Activated naive CD4-positive, alpha-beta T cell treated with anti-CD3 and anti-CD28 coated beads for 36 hours (primary cell): ENCODE data around the gene ZCCHC7. TPM values are rescaled to one million over a fixed set of nuclear protein-coding genes. Genes with fewer than 3 reads are reported as not detected.
"Not testable (repeated sequence)": the region's sequence is repeated elsewhere in the genome, so short reads cannot be mapped to it uniquely, and the experiment has no call there.

Source experiments
- CTCF ChIA-PET: fragments of 350-600 bp; sonication (Branson Sonifier 250); formaldehyde crosslinking; loops from one replicate; lab custom pipeline; 2021; ENCODE audit warnings: antibody characterized with exemption; lab: Charles Lee
- DNase-seq: peaks from one replicate; pipeline ENCODE4 v3.0.0-alpha.2; 2020
- H3K27ac Mint-ChIP-seq: one replicate; pipeline ENCODE4 v1.8.0; 2021; ENCODE audit warnings: mild to moderate bottlenecking, mixed read lengths
- H3K27me3 Mint-ChIP-seq: one replicate; pipeline ENCODE4 v1.8.0; 2021; ENCODE audit warnings: low read depth, mixed read lengths
- H3K36me3 Mint-ChIP-seq: one replicate; pipeline ENCODE4 v1.8.0; 2021; ENCODE audit warnings: low read depth, mixed read lengths
- H3K4me1 Mint-ChIP-seq: one replicate; pipeline ENCODE4 v1.8.0; 2021; ENCODE audit warnings: low read depth, mixed read lengths
- H3K4me3 Mint-ChIP-seq: one replicate; pipeline ENCODE4 v1.8.0; 2021; ENCODE audit warnings: mild to moderate bottlenecking, moderate library complexity, mixed read lengths
- H3K9me3 Mint-ChIP-seq: one replicate; pipeline ENCODE4 v1.8.0; 2021; ENCODE audit warnings: mixed read lengths
- intact Hi-C: fragments of 100-400 bp; cut with micrococcal nuclease; formaldehyde crosslinking; loops from one replicate; pipeline ENCODE4 v1.15.1; 2023
- total RNA-seq, 2 experiments: library from RNA; stranded (reverse); gene quantifications; one replicate each; pipeline ENCODE4 v1.2.3, GENCODE V29; 2021

Gene ZCCHC7
- 10 to 100 TPM; 28.8 to 29.1 TPM for total RNA-seq

DNA sequence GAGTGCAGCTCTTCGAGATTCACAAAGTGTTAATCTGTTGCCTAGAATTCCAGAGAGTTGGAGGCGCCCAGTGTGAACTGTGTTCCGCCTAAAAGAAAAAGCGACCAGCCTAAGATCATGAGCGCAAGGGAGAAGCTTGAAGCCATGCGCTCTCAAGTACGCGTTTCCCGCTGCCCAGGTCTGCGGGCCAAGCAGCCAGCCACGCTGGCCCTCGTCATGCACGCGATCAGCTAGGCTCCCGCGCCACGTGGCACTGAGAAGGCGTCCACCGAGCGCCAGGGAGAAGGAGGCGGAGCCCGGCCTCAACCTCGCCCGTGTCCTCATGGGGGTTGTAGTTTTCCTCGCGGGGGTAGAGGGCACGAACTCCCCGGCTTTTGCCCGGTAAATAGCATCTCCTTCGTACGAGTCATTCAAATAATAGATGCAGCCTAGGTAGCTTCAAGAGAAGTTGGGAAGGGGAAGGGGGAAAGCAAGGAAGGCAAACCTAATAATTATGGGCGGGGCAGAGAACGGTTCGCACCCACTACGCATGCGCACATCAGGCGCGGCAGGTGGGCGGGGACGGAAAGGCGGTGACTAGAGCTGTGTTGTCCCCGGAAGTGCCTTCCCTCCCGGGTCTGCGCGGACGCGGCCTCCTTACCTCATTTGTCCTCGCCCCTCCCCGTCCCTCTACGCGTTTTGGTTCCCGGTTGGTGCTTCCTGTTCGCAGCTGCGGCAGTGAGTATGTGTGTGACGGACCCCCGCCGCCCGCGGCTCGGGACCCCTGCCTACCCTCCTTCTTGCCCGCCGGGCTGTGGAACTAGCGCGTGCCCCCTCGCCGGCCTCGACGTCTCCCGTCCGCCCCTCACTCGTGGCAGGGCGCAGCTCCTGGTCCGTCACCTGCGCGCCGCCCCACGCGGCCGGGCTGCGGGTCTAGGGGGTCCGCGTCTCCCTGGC lies at the start of gene ZCCHC7:
ZCCHC7 (plus strand) TSS at position 668 of the 936 bp plus-strand sequence.
- CTCF ChIA-PET, result interaction anchor here (1.4 kb wide), 1 partner anchor 83 kb away, joined by 4 read pairs; no protein-coding TSS in a partner anchor
- Mint-ChIP-seq H3K9me3 (peaks cover 6% of the 10 kb centered on the region), H3K4me3 (peak within 1 kb of the TSS; percentile 94), H3K27me3 (no peaks in the 10 kb centered on the region), H3K4me1 (peaks cover 35% of the 10 kb centered on the region), H3K27ac (peak within 1 kb of the TSS; percentile 96), H3K36me3 (peaks cover 6% of the 10 kb centered on the region)
- peak; percentile 98 for DNase-seq
- intact Hi-C loops, result loop anchor here (1.0 to 5.0 kb wide), 11 partner anchors 41 to 353 kb away; partner anchors contain the start of genes PAX5 and ZBTB5

DNA sequence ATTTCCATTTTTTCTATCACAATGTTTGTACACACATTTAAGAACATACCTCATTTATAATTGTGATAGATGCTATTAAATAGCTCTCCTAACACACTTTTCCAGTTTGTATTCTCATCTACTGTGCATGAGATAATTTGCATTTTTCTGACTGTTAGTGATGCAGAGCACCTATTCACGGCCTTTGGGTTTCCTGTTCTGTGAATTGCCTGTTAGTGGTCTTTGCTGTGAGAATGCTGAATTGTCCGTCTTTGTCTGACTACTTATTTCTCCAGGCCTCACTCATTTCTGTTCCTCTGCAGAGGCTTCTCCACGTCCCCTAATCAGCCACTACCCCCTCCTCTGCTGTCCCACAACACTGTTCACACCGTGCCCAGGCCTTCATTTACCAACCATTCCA lies 45.6 kb upstream of the ZCCHC7 start:
- H3K4me1 Mint-ChIP-seq, DNase-seq, CTCF ChIA-PET, H3K9me3 Mint-ChIP-seq, H3K36me3 Mint-ChIP-seq, H3K4me3 Mint-ChIP-seq, H3K27me3 Mint-ChIP-seq, H3K27ac Mint-ChIP-seq: not testable (repeated sequence)
- intact Hi-C loops, result loop anchor here (5.0 kb wide), 1 partner anchor 123 kb away; no protein-coding TSS in a partner anchor

DNA sequence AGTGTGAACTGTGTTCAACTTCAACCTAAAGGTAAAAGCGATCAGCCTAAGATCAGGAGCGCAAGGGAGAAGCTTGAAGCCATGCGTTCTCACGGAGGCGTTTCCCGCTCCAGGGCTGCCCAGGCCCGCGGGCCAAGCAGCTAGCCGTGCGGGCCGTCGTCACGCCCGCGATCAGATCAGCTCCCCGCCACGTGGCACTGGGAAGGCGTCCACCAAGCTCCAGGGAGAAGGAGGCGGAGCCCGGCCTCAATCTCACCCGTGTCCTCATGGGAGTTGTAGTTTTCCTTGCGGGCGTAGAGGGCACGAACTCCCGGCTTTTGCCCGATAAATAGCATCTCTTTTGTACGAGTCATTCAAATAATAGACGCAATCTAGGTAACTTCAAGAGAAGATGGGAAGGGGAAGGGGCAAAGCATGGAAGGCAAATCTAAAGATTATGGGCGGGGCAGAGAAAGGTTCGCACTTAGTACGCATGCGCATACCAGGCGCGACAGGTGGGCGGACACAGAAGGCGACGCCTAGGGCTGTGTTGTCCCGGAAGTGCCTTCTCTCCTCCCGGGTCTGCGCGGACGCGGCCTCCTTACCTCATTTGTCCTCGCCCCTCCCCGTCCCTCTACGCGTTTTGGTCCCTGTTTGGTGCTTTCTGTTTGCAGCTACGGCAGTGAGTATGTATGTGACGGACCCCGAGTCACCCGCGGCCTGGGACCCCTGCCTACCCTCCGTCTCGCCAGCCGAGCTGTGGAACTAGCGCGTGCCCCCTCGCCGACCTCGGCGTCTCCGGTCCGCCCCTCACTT lies 40.8 kb upstream of the ZCCHC7 start:
- Mint-ChIP-seq H3K27me3 (no peaks in the 10 kb centered on the region), H3K4me3 (peak overlapping the region; percentile 89), H3K27ac (peak overlapping the region; percentile 95), H3K9me3 (no peaks in the 10 kb centered on the region), H3K4me1 (peaks cover 39% of the 10 kb centered on the region), H3K36me3 (peaks cover 3% of the 10 kb centered on the region)
- DNase-seq, result peak; percentile 95
- intact Hi-C loops, result loop anchor here (1.0 to 5.0 kb wide), 8 partner anchors 41 to 513 kb away; partner anchors contain the start of genes TOMM5, ZBTB5 and ZCCHC7
- CTCF ChIA-PET, result interaction anchor here (0.7 to 1.3 kb wide), 3 partner anchors 25 to 222 kb away, joined by 3 to 4 read pairs (median 3); no protein-coding TSS in a partner anchor

DNA sequence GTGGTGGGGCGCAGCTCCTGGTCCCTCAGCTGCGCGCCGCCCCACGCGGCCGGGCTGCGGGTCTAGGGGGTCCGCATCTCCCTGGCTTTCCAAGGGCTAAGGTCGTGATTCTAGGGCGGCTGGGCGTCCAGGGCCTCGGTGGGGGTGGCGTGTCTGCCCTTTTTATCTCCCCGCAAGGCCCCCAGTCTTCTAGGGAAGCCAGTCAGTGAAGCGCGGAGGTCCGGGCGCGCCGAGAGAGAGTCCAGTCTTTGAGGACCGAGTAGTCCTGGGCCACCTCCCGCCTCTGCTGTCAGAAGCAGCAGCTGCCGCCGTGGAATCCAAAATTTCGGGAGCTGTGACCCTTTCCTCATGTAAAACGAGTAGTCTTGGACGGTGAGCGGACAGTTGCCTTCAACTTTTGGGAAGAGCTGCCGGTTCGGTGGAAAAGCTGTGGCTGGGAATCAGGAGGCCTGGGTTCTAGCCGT lies 40.2 kb upstream of the ZCCHC7 start:
- not testable (repeated sequence) for H3K9me3 Mint-ChIP-seq, H3K27me3 Mint-ChIP-seq, H3K36me3 Mint-ChIP-seq
- Mint-ChIP-seq H3K4me3 (peak overlapping the region; percentile 89), H3K27ac (peak overlapping the region; percentile 95), H3K4me1 (peaks cover 44% of the 10 kb centered on the region)
- CTCF ChIA-PET, result interaction anchor here (0.6 to 1.3 kb wide), 7 partner anchors 24 to 221 kb away, joined by 3 to 5 read pairs (median 3); no protein-coding TSS in a partner anchor
- peak; percentile 15 for DNase-seq
- intact Hi-C loops, result loop anchor here (5.0 kb wide), 2 partner anchors 107 to 512 kb away; partner anchors contain the start of gene TOMM5

DNA sequence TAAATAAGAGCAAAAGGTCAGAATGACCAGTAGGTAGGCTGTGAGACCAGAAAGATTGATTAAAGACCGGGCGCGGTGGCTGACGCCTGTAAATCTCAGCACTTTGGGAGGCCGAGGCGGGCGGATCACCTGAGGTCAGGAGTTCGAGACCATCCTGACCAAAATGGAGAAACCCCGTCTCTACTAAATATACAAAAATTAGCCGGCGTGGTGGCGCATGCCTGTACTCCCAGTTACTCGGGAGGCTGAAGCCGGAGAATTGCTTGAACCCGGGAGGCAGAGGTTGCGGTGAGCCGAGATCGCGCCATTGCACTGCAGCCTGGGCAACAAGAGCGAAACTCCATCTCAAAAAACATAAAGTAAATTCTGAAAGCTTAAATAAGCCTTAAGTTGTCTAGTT lies 38.9 kb upstream of the ZCCHC7 start:
- H3K27me3 Mint-ChIP-seq, H3K27ac Mint-ChIP-seq, DNase-seq, H3K4me3 Mint-ChIP-seq, CTCF ChIA-PET, H3K9me3 Mint-ChIP-seq: not testable (repeated sequence)
- intact Hi-C loops, result loop anchor here (5.0 kb wide), 2 partner anchors 106 to 511 kb away; partner anchors contain the start of gene TOMM5
- H3K4me1 Mint-ChIP-seq, result peaks cover 48% of the 10 kb centered on the region
- H3K36me3 Mint-ChIP-seq, result peaks cover 12% of the 10 kb centered on the region

DNA sequence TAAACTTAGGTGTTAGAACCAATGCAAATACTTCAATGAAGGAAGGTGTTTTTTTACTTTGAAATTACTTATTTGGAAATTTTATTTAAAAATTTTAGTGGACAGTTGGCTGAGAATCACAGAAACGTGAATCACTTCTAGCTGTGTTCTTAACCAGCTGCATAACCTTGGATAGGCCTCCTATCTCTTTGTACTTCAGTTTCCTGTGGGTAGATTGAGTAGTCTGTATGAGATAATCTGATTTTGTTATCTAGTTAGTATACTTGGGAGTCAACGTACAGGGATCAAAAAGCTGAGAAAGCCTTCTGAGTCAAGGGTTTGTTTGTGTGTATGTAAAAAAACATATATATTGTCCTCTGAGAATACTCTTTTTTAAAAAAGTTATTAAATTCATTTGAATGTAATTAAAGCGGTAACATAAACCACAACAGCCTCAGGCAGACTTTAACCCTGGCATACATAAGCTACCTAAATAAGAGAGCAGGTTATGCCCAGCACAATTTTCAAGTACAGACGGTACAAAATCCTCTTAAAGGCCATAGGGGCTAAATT lies 38.1 kb upstream of the ZCCHC7 start:
- Mint-ChIP-seq H3K4me3 (no peak overlapping the region), H3K4me1 (peaks cover 51% of the 10 kb centered on the region), H3K27ac (no peak overlapping the region), H3K27me3 (no peaks in the 10 kb centered on the region), H3K9me3 (no peaks in the 10 kb centered on the region), H3K36me3 (peaks cover 20% of the 10 kb centered on the region)
- CTCF ChIA-PET, result no interaction called here
- DNase-seq, result no peak
- intact Hi-C loops, result loop anchor here (5.0 kb wide), 2 partner anchors 105 to 510 kb away; partner anchors contain the start of gene TOMM5

DNA sequence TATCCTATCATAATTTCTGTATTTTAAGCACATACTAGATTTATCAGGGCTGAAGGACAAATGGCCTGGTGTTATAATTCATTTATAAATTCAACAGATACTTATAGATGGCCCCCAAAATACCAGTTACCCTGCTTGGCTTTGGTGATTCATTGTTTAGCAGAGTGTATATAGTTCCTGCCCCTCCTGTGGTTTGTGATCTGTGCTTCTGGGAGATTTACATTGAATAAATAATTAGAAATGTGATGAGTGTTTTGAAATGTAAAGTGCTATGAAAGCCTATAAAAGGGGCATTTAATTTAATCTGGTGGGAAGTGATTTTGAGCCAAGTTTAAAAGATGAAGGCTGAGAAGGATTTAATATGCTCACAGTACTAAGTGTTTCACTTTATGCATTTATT lies 36.7 kb upstream of the ZCCHC7 start:
- peaks cover 29% of the 10 kb centered on the region for H3K36me3 Mint-ChIP-seq
- no peak overlapping the region for H3K4me3 Mint-ChIP-seq
- CTCF ChIA-PET, result no interaction called here
- no peaks in the 10 kb centered on the region for H3K9me3 Mint-ChIP-seq
- intact Hi-C loops, result loop anchor here (5.0 kb wide), 2 partner anchors 104 to 509 kb away; partner anchors contain the start of gene TOMM5
- H3K27ac Mint-ChIP-seq, result no peak overlapping the region
- no peaks in the 10 kb centered on the region for H3K27me3 Mint-ChIP-seq
- H3K4me1 Mint-ChIP-seq, result peaks cover 51% of the 10 kb centered on the region
- no peak for DNase-seq

DNA sequence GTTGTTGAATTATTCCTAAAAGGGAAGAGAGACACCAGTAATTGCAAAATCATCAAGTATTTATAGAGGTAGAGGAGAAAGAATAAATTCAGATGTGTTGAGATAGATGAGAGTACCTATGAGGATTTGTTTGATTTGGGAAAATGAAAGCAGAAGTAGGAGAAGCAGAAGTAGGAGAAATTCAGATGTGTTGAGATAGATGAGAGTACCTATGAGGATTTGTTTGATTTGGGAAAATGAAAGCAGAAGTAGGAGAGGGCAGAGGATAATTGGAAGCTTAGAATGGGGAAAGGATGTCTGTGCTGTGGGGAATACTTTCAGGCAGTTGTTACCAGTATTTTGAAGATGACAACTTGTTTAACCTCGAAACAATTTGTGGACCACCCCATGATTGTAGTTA lies 35.1 kb upstream of the ZCCHC7 start:
- intact Hi-C loops, result no loop called here
- Mint-ChIP-seq H3K36me3 (peaks cover 32% of the 10 kb centered on the region), H3K27ac (no peak overlapping the region), H3K4me3 (no peak overlapping the region), H3K9me3 (no peaks in the 10 kb centered on the region), H3K27me3 (no peaks in the 10 kb centered on the region), H3K4me1 (peaks cover 53% of the 10 kb centered on the region)
- CTCF ChIA-PET, result no interaction called here
- no peak for DNase-seq

DNA sequence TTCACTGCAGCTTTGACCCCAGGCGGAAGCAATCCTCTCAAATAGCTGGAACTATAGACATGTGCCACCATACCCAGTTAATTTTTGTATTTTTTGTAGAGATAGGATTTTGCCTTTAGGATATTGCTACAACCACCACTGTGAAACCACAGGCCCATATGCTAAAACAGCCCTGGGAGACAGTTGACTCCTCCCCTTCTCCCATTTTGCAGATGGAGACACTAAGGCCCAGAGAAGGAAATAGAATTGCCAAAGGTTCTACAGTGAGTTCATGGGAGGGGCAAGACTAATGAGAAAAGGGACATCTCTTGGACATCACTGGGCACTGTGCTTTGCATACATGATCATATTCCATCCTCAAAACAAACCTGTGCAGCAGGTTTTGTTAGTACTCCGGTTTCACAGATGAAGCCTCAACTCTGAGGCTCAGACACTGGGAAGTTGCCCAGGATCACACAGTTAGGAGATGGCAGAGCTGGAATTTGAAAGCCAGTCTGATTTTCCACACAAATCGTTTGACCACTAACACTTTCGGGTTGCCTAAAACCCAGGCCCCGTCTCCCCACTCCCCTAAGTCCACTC lies 27.6 kb upstream of the ZCCHC7 start:
- H3K9me3 Mint-ChIP-seq, DNase-seq, intact Hi-C loops, H3K27me3 Mint-ChIP-seq, H3K36me3 Mint-ChIP-seq, H3K27ac Mint-ChIP-seq, CTCF ChIA-PET, H3K4me1 Mint-ChIP-seq, H3K4me3 Mint-ChIP-seq: not testable (repeated sequence)

DNA sequence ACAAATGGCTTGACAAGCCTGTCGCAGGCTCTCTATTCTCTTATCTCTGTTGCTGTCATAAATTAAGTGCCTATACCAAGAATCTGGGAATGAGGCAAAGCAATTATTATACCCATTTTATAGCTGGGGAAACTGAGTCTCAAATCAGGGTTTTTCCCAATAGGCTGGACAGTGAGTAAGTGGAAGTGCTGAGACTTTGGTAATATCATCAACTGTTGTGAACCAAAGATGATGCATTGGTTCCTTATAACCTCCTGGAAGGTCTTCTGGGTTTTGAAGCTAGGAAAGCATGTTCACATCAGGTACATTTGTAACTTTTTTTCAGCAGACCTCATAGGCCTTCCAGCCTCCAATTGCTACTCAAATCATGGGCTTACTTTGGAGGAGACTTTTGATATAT lies 25.6 kb upstream of the ZCCHC7 start:
- no peak overlapping the region for H3K4me3 Mint-ChIP-seq
- no peaks in the 10 kb centered on the region for H3K27me3 Mint-ChIP-seq
- CTCF ChIA-PET, result no interaction called here
- DNase-seq, result no peak
- H3K36me3 Mint-ChIP-seq, result no peaks in the 10 kb centered on the region
- no peak overlapping the region for H3K27ac Mint-ChIP-seq
- peaks cover 3% of the 10 kb centered on the region for H3K4me1 Mint-ChIP-seq
- no peaks in the 10 kb centered on the region for H3K9me3 Mint-ChIP-seq
- intact Hi-C loops, result no loop called here

DNA sequence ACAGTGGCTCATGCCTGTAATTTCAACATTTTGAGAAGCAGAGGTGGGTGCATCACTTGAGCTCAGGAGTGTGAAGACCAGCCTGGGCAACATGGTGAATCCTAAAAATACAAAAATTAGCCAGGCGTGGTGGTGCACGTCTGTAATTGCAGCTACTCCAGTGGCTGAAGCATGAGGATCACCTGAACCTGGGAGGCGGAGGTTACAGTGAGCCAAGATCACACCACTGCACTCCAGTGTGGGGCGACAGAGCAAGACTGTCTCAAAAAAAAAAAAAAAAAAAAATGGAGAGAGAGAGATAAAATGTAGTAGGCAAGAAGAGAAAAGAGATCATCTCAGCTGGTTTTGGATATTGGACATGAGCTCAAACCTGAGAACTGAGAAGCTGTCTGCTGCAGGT lies 23.7 kb upstream of the ZCCHC7 start:
- H3K4me1 Mint-ChIP-seq, result no peaks in the 10 kb centered on the region

More for the DNA sequence above, 23.7 kb upstream of the ZCCHC7 start:
- H3K4me3 Mint-ChIP-seq, result no peak overlapping the region
- no peak for DNase-seq
- no peak overlapping the region for H3K27ac Mint-ChIP-seq
- H3K36me3 Mint-ChIP-seq, result no peaks in the 10 kb centered on the region
- intact Hi-C loops, result no loop called here
- H3K27me3 Mint-ChIP-seq, result no peaks in the 10 kb centered on the region
- no peaks in the 10 kb centered on the region for H3K9me3 Mint-ChIP-seq
- CTCF ChIA-PET, result interaction anchor here (0.6 kb wide), 1 partner anchor 187 kb away, joined by 3 read pairs; no protein-coding TSS in a partner anchor
